ENCODE results near the gene IGF1R. TPM values are rescaled to one million over a fixed set of nuclear protein-coding genes. Genes with fewer than 3 reads are reported as not detected.

IGF1R gene
- total RNA-seq, 1 experiment from 2014 or later = 125 TPM

GRCh38 chr15:98651036-98651481 lies 2.7 kb downstream of the IGF1R start:
- ATAC-seq = no peak
- TF ChIP-seq NFATC4 (CRISPR knock-in tag; IDR thresholded peaks at IDR 0.05) = no peak
- ChIA-PET CTCF (interaction anchor here (1.0 kb wide), 1 partner anchor 128 kb away, joined by 6 read pairs; no protein-coding TSS in a partner anchor), POLR2A (interaction anchor here (0.7 to 1.5 kb wide), 3 partner anchors 9 to 200 kb away, joined by 3 read pairs; no protein-coding TSS in a partner anchor)
- no peaks in the 10 kb centered on the region for H3K36me3 Mint-ChIP-seq
- no peak for DNase-seq (ENCODE audit: low spot score)
- peak overlapping the region; percentile 88 for H3K27ac Mint-ChIP-seq
- no peaks in the 10 kb centered on the region; the same call in 1 of the 2 replicates for H3K27me3 Mint-ChIP-seq (ENCODE audit: low read depth)
- H3K4me3 Mint-ChIP-seq = peak overlapping the region; percentile 98
- no peaks in the 10 kb centered on the region for H3K9me3 Mint-ChIP-seq
- H3K4me1 Mint-ChIP-seq = peaks cover 41% of the 10 kb centered on the region

- ChIA-PET CTCF (interaction anchor here (1.0 to 1.4 kb wide), 3 partner anchors 129 to 199 kb away, joined by 3 to 7 read pairs (median 6); no protein-coding TSS in a partner anchor), POLR2A (interaction anchor here (1.1 to 1.5 kb wide), 2 partner anchors 171 to 199 kb away, joined by 3 read pairs; no protein-coding TSS in a partner anchor)
- Mint-ChIP-seq H3K4me3 (peak overlapping the region; percentile 98), H3K27me3 (ENCODE audit: low read depth) (no peaks in the 10 kb centered on the region; the same call in 1 of the 2 replicates), H3K4me1 (peaks cover 45% of the 10 kb centered on the region), H3K9me3 (no peaks in the 10 kb centered on the region), H3K27ac (peak overlapping the region; percentile 24; the same call in 1 of the 2 replicates), H3K36me3 (no peaks in the 10 kb centered on the region)
- DNase-seq (ENCODE audit: low spot score) (no peak), ATAC-seq (no peak)
- TF ChIP-seq TEAD1 (CRISPR knock-in tag; IDR thresholded peaks at IDR 0.05) = no peak
- no peak for TF ChIP-seq E2F1 (CRISPR knock-in tag; IDR thresholded peaks at IDR 0.05)
- TF ChIP-seq, protein P1, sequence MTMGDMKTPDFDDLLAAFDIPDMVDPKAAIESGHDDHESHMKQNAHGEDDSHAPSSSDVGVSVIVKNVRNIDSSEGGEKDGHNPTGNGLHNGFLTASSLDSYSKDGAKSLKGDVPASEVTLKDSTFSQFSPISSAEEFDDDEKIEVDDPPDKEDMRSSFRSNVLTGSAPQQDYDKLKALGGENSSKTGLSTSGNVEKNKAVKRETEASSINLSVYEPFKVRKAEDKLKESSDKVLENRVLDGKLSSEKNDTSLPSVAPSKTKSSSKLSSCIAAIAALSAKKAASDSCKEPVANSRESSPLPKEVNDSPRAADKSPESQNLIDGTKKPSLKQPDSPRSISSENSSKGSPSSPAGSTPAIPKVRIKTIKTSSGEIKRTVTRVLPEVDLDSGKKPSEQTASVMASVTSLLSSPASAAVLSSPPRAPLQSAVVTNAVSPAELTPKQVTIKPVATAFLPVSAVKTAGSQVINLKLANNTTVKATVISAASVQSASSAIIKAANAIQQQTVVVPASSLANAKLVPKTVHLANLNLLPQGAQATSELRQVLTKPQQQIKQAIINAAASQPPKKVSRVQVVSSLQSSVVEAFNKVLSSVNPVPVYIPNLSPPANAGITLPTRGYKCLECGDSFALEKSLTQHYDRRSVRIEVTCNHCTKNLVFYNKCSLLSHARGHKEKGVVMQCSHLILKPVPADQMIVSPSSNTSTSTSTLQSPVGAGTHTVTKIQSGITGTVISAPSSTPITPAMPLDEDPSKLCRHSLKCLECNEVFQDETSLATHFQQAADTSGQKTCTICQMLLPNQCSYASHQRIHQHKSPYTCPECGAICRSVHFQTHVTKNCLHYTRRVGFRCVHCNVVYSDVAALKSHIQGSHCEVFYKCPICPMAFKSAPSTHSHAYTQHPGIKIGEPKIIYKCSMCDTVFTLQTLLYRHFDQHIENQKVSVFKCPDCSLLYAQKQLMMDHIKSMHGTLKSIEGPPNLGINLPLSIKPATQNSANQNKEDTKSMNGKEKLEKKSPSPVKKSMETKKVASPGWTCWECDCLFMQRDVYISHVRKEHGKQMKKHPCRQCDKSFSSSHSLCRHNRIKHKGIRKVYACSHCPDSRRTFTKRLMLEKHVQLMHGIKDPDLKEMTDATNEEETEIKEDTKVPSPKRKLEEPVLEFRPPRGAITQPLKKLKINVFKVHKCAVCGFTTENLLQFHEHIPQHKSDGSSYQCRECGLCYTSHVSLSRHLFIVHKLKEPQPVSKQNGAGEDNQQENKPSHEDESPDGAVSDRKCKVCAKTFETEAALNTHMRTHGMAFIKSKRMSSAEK (CRISPR knock-in tag; IDR thresholded peaks at IDR 0.05; ENCODE audit: borderline replicate concordance) = no peak
- TF ChIP-seq RORB (CRISPR knock-in tag; IDR thresholded peaks at IDR 0.05) = no peak
- TF ChIP-seq ZNF423 (CRISPR knock-in tag; IDR thresholded peaks at IDR 0.05) = no peak
- TF ChIP-seq SP1 (CRISPR knock-in tag; conservative IDR thresholded peaks at IDR 0.05) = no peak
- no peak for TF ChIP-seq CBFB (CRISPR knock-in tag; IDR thresholded peaks at IDR 0.05; ENCODE audit: low read depth)
Observed at GRCh38 chr15:98651581-98652220, 3.4 kb downstream of the IGF1R start.

GRCh38 chr15:98653686-98654085 lies 5.3 kb downstream of the IGF1R start:
- no peaks in the 10 kb centered on the region; the same call in 1 of the 2 replicates for H3K27me3 Mint-ChIP-seq (ENCODE audit: low read depth)
- CTCF ChIA-PET = interaction anchor here (0.8 to 1.5 kb wide), 2 partner anchors 135 kb away, joined by 3 to 5 read pairs; no protein-coding TSS in a partner anchor
- no peak for TF ChIP-seq ELF4 (CRISPR knock-in tag; IDR thresholded peaks at IDR 0.05; ENCODE audit: low read depth)
- no peak for TF ChIP-seq ZNF138 (CRISPR knock-in tag; conservative IDR thresholded peaks at IDR 0.05)
- TF ChIP-seq, protein P2, sequence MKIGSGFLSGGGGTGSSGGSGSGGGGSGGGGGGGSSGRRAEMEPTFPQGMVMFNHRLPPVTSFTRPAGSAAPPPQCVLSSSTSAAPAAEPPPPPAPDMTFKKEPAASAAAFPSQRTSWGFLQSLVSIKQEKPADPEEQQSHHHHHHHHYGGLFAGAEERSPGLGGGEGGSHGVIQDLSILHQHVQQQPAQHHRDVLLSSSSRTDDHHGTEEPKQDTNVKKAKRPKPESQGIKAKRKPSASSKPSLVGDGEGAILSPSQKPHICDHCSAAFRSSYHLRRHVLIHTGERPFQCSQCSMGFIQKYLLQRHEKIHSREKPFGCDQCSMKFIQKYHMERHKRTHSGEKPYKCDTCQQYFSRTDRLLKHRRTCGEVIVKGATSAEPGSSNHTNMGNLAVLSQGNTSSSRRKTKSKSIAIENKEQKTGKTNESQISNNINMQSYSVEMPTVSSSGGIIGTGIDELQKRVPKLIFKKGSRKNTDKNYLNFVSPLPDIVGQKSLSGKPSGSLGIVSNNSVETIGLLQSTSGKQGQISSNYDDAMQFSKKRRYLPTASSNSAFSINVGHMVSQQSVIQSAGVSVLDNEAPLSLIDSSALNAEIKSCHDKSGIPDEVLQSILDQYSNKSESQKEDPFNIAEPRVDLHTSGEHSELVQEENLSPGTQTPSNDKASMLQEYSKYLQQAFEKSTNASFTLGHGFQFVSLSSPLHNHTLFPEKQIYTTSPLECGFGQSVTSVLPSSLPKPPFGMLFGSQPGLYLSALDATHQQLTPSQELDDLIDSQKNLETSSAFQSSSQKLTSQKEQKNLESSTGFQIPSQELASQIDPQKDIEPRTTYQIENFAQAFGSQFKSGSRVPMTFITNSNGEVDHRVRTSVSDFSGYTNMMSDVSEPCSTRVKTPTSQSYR (CRISPR knock-in tag; IDR thresholded peaks at IDR 0.05) = no peak
- TF ChIP-seq ETV6 (CRISPR knock-in tag; IDR thresholded peaks at IDR 0.05) = no peak
- TF ChIP-seq NR2C2 (CRISPR knock-in tag; IDR thresholded peaks at IDR 0.05) = no peak
- TF ChIP-seq ZNF232 (CRISPR knock-in tag; IDR thresholded peaks at IDR 0.05) = no peak
- TF ChIP-seq SOX15 (CRISPR knock-in tag; IDR thresholded peaks at IDR 0.05) = no peak
- no peak for TF ChIP-seq HMGXB4 (CRISPR knock-in tag; IDR thresholded peaks at IDR 0.05)
- no peak for TF ChIP-seq NR3C1 (CRISPR knock-in tag; conservative IDR thresholded peaks at IDR 0.05; ENCODE audit: low read depth)
- TF ChIP-seq SMAD4 (CRISPR knock-in tag; IDR thresholded peaks at IDR 0.05) = no peak
- no peak for TF ChIP-seq KAT7 (CRISPR knock-in tag; IDR thresholded peaks at IDR 0.05; ENCODE audit: borderline replicate concordance)
- no peak for TF ChIP-seq PREB (CRISPR knock-in tag; IDR thresholded peaks at IDR 0.05; ENCODE audit: borderline replicate concordance)
- no peaks in the 10 kb centered on the region for H3K9me3 Mint-ChIP-seq
- POLR2A ChIA-PET = no interaction called here
- no peak for DNase-seq (ENCODE audit: low spot score)
- H3K36me3 Mint-ChIP-seq = no peaks in the 10 kb centered on the region
- H3K4me1 Mint-ChIP-seq = peaks cover 65% of the 10 kb centered on the region
- no peak for ATAC-seq
- H3K4me3 Mint-ChIP-seq = no peak overlapping the region
- H3K27ac Mint-ChIP-seq = no peak overlapping the region

Data from WTC11 (cell line).